Measurements from ENCODE around the gene DNAL4.

DNAL4 gene, protein sequence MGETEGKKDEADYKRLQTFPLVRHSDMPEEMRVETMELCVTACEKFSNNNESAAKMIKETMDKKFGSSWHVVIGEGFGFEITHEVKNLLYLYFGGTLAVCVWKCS

DNA sequence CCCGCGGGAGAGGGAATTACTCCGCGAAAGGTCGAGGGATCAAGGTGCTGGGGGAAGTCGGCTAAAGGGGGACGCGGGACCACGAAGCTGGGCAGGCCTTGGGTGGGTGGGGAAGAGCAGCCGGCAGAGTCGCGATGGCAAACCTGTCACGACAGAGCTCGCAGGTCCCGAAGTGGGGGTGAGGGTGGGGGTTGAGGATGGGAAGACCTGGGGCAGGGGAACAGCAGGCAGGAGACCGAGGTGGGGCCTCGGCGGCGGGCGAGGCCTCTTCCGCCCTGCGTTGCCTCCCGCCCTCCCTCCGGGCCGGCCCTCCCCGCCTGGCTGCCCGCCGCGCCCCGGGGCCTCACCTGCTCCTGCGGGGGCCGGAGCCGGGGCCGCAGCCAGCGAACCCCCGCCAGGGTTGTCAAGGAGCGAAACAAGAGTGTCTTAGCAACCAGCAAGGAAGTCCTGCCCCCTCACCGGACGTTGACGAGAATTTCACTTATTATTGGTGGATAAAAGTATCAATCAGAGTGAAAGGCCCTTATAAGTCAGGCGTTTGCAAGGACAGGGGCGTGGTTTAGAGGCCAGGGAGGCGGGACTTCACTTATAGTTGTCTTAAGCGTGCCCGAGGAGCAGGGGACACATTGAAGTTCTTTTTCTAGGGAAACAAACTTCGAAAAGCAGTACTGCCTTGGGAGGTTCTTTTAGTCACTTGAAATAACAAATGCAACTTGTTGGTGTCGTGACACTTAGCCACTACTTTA is at the start of gene DNAL4:
TSS of gene DNAL4 (minus strand) at position 423 of the 746 bp plus-strand sequence. CDS start 11,412 bp downstream, outside the sequence.
- TF ChIP-seq, protein P1, sequence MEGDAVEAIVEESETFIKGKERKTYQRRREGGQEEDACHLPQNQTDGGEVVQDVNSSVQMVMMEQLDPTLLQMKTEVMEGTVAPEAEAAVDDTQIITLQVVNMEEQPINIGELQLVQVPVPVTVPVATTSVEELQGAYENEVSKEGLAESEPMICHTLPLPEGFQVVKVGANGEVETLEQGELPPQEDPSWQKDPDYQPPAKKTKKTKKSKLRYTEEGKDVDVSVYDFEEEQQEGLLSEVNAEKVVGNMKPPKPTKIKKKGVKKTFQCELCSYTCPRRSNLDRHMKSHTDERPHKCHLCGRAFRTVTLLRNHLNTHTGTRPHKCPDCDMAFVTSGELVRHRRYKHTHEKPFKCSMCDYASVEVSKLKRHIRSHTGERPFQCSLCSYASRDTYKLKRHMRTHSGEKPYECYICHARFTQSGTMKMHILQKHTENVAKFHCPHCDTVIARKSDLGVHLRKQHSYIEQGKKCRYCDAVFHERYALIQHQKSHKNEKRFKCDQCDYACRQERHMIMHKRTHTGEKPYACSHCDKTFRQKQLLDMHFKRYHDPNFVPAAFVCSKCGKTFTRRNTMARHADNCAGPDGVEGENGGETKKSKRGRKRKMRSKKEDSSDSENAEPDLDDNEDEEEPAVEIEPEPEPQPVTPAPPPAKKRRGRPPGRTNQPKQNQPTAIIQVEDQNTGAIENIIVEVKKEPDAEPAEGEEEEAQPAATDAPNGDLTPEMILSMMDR (IDR thresholded peaks at IDR 0.05; ENCODE audit: borderline replicate concordance, insufficient read depth, low read depth, low read length) = no peak
- H3K4me3 ChIP-seq (ENCODE audit: low read depth, low read length) = peak within 1 kb of the TSS; percentile 75

DNA sequence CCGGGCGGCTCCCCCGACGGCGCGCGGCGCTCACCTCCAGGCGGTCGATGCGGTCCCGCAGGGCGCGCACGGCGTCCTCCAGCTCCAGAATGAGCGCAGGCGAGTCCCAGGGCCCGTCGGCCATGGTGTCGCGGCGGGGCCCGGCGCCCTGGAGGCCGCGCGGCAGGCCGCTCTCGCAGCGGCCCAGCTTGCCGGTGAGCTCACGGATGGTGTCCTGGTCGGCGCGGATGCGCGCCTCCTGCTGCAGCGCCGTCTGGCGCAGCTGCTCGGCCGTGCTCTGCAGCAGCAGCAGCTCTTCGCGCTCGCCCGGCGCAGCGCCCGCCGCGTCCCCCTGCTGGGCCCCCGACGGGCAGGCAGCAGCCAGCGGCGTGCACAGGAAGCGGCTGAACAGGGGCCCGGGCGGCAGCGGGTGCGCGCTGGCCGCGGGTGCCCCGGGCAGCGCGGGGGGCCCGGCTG is 49.3 kb upstream of the DNAL4 start:
- TF ChIP-seq, protein P1 (IDR thresholded peaks at IDR 0.05; ENCODE audit: borderline replicate concordance, insufficient read depth, low read depth, low read length) = peak; percentile 28; the same call in 1 of the 2 replicates
- no peak overlapping the region for H3K4me3 ChIP-seq (ENCODE audit: low read depth, low read length)

DNA sequence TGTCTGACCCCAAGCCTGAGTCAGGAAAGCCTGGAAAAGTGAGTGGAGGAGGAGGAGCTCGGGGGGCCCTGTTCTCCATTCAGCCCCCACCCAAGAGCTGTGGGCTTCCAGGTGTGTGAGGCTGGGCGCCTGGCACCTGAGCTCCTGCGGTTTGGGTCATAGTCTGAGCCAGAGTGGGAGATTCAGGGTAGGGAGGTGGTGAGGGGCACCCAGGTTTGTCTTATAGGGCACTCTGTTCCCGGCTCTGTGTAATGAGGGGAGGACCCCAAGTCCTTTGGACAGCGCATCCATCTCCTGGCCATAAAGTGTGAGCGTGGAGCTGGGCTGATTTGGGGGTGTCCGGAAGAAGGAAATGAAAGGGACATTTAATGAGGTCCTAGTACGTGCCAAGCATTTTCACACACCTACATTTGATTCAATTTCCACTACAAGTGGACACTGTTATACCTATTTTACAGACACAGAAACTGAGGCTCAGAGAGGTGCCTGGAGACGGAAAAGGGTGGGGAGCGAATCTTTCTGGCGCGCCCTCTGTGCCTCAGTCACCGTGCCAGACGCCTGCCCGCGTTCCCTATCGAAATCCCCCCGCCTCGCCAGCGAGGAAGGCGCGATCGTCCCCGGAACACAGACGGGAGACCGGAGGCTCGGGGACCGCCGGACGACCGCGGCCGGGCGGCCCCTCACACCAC is 48.7 kb upstream of the DNAL4 start:
- TF ChIP-seq, protein P1 (IDR thresholded peaks at IDR 0.05; ENCODE audit: borderline replicate concordance, insufficient read depth, low read depth, low read length) = no peak
- H3K4me3 ChIP-seq (ENCODE audit: low read depth, low read length) = no peak overlapping the region

DNA sequence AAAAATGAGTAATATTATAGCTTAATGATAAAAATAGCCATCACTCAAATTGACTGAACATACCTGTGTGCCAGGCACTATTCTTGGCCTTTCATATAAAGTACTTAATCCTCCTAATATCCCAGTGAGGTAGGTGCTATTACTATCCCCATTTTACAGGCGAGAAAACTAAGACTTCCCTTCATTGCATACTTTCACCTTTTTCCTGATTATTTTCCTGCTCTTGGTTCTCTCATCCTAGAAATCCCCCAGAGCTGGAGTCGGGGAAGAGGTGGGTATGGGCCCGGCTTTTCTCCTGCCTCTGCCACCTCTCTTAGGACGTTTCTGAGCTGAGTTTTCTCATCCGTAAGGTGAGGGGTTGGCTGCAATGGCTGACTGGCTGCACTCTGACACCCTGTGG is 47.7 kb upstream of the DNAL4 start:
- TF ChIP-seq, protein P1 (IDR thresholded peaks at IDR 0.05; ENCODE audit: borderline replicate concordance, insufficient read depth, low read depth, low read length) = no peak
- H3K4me3 ChIP-seq (ENCODE audit: low read depth, low read length) = no peak overlapping the region

DNA sequence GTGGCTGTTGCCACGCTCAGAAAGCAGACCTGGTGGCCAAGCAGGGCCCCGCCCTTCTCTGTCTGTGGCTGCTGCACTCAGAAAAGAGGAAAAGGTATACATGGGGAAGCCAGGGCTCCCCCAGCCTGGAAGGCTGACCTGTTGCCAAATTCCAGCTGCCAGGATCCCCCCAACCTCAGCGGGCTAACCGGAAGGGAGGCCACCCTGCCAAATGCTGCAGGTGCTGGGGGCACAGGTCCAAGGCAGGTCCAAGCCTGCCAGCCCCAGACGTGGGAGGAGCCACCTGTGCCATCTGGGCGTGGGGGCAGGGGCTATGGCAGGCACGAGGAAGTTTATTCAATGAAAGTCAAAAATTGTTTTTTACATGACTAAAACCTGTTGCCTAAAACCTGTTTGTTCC is 47.3 kb upstream of the DNAL4 start:
- H3K4me3 ChIP-seq (ENCODE audit: low read depth, low read length) = no peak overlapping the region
- TF ChIP-seq, protein P1 (IDR thresholded peaks at IDR 0.05; ENCODE audit: borderline replicate concordance, insufficient read depth, low read depth, low read length) = no peak

DNA sequence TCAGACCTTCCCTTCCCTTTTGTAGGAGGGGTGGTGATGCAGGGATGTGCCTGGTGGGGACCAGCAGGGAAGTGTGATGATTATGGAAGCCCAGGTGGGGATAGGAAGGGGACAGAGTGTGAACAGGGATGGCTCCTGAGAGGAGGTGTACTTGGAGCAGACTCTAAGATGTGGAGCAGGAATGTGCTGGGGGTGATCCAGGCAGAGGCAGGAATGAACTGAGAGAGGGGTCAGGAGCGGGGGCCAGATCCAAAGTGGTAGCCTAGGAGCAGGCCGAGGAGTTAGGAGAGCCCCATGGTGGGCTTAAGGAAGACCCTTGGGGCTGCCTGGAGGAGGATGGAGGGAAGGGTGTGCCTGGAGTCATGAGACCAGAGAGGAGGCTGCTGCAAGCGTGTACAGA is 46.2 kb upstream of the DNAL4 start:
- H3K4me3 ChIP-seq (ENCODE audit: low read depth, low read length) = no peak overlapping the region
- TF ChIP-seq, protein P1 (IDR thresholded peaks at IDR 0.05; ENCODE audit: borderline replicate concordance, insufficient read depth, low read depth, low read length) = no peak
